Stimulated activated CD8-positive, alpha-beta memory T cell treated with anti-CD3 and anti-CD28 coated beads, Interleukin-15, amount 100 ng/mL, for 1 hour (primary cell): ENCODE measurements around the gene MFSD6.
"Not testable (repeated sequence)": the region's sequence is repeated elsewhere in the genome, so short reads cannot be mapped to it uniquely, and the experiment has no call there.

Experiments used
- DNase-seq: peaks from one replicate; pipeline ENCODE4 v3.0.0-alpha.2; 2020; ENCODE audit warnings: low read depth

Gene MFSD6

GRCh38 chr2:190501702-190502407, 93.7 kb downstream of the MFSD6 start:
- no peak for DNase-seq

GRCh38 chr2:190503088-190503487, 94.9 kb downstream of the MFSD6 start:
- DNase-seq = no peak

GRCh38 chr2:190504912-190505311, 96.8 kb downstream of the MFSD6 start:
- DNase-seq = no peak

GRCh38 chr2:190505696-190506095, 97.5 kb downstream of the MFSD6 start:
- no peak for DNase-seq

GRCh38 chr2:190506666-190507065, 98.5 kb downstream of the MFSD6 start:
- no peak for DNase-seq

- DNase-seq = no peak
Measured at GRCh38 chr2:190507135-190507534, 99.0 kb downstream of the MFSD6 start.

- not testable (repeated sequence) for DNase-seq
Measured at GRCh38 chr2:190509895-190510294, 101.7 kb downstream of the MFSD6 start.

GRCh38 chr2:190511104-190511503, 102.9 kb downstream of the MFSD6 start:
- no peak for DNase-seq

GRCh38 chr2:190512539-190513095, 104.5 kb downstream of the MFSD6 start:
- no peak for DNase-seq

- DNase-seq = no peak
Measured at GRCh38 chr2:190513877-190514276, 105.7 kb downstream of the MFSD6 start.

- DNase-seq = no peak
Measured at GRCh38 chr2:190514676-190515075, 106.5 kb downstream of the MFSD6 start.

GRCh38 chr2:190515687-190516086, 107.5 kb downstream of the MFSD6 start:
- DNase-seq = no peak

- DNase-seq = no peak
Measured at GRCh38 chr2:190517468-190517867, 109.3 kb downstream of the MFSD6 start.

GRCh38 chr2:190519975-190520767, 112.0 kb downstream of the MFSD6 start:
- DNase-seq = no peak

GRCh38 chr2:190524928-190525327, 116.8 kb downstream of the MFSD6 start:
- DNase-seq = no peak

GRCh38 chr2:190526105-190526750, 118.1 kb downstream of the MFSD6 start:
- DNase-seq = no peak

GRCh38 chr2:190527214-190527613, 119.1 kb downstream of the MFSD6 start:
- DNase-seq = no peak

- no peak for DNase-seq
Measured at GRCh38 chr2:190527918-190528317, 119.8 kb downstream of the MFSD6 start.

GRCh38 chr2:190528521-190529001, 120.4 kb downstream of the MFSD6 start:
- DNase-seq = no peak

- no peak for DNase-seq
Measured at GRCh38 chr2:190529486-190530247, 121.5 kb downstream of the MFSD6 start.

- DNase-seq = no peak
Measured at GRCh38 chr2:190530248-190530900, 122.2 kb downstream of the MFSD6 start.
